Smooth muscle cell (in vitro differentiated cells): ENCODE data around the gene MAPKAP1. TPM values are rescaled to one million over a fixed set of nuclear protein-coding genes. Genes with fewer than 3 reads are reported as not detected.

Experiments
- DNase-seq: peaks from one replicate; lab custom pipeline; 2025; ENCODE audit not compliant: unreplicated experiment; lab: John Stamatoyannopoulos, UW
- H2AFZ ChIP-seq: fragments of 200-600 bp; sonication (generic); 2 replicates; pipeline ENCODE4 v1.6.0; 2016; ENCODE audit warnings: antibody characterized with exemption, low read depth, mild to moderate bottlenecking
- H3F3A ChIP-seq: fragments of 200-600 bp; sonication (generic); 2 replicates; pipeline ENCODE4 v1.6.0; 2017; ENCODE audit warnings: antibody characterized with exemption, low read depth
- H3K27ac ChIP-seq: fragments of 200-600 bp; sonication (generic); 2 replicates; pipeline ENCODE4 v1.5.1; 2016; ENCODE audit warnings: low read depth, mild to moderate bottlenecking
- H3K27me3 ChIP-seq: fragments of 200-600 bp; sonication (generic); 2 replicates; pipeline ENCODE4 v1.6.1; 2016; ENCODE audit warnings: low read depth, mild to moderate bottlenecking
- H3K36me3 ChIP-seq: fragments of 200-600 bp; sonication (generic); 2 replicates; pipeline ENCODE4 v1.5.1; 2016; ENCODE audit warnings: low read depth
- H3K4me1 ChIP-seq: fragments of 200-600 bp; sonication (generic); 2 replicates; pipeline ENCODE4 v1.5.1; 2016; ENCODE audit warnings: low read depth
- H3K4me2 ChIP-seq: fragments of 200-600 bp; sonication (generic); 2 replicates; pipeline ENCODE4 v1.6.0; 2016; ENCODE audit warnings: mild to moderate bottlenecking
- H3K4me3 ChIP-seq: fragments of 200-600 bp; sonication (generic); 2 replicates; pipeline ENCODE4 v1.5.1; 2016; ENCODE audit warnings: mild to moderate bottlenecking
- H3K79me2 ChIP-seq: fragments of 200-600 bp; sonication (generic); 2 replicates; pipeline ENCODE4 v1.6.0; 2016; ENCODE audit warnings: low read depth, mild to moderate bottlenecking
- H3K9ac ChIP-seq: fragments of 200-600 bp; sonication (generic); 2 replicates; pipeline ENCODE4 v1.6.0; 2016; ENCODE audit warnings: low read depth
- H3K9me3 ChIP-seq: fragments of 200-600 bp; sonication (generic); replicated peaks from 2 replicates; pipeline ENCODE4 v1.5.1; 2016; ENCODE audit warnings: low read depth
- H4K20me1 ChIP-seq: fragments of 200-600 bp; sonication (generic); 2 replicates; pipeline ENCODE4 v1.6.0; 2016; ENCODE audit warnings: low read depth
- CTCF ChIP-seq: fragments of 200-600 bp; sonication (generic); IDR thresholded peaks from 2 replicates; pipeline ENCODE4 v1.5.1; 2017; ENCODE audit warnings: borderline replicate concordance, mild to moderate bottlenecking, antibody characterized with exemption; ENCODE audit not compliant: insufficient read depth, poor library complexity, severe bottlenecking
- WGBS: methylation state at CpG from one replicate; pipeline ENCODE4 v1.1.7; 2016; ENCODE audit warnings: low lambda C conversion rate; 5-methylcytosine and 5-hydroxymethylcytosine counted together
- polyA plus RNA-seq: library from polyadenylated mRNA; unstranded; fragments of >200 nt; fragmentation: Nextera tagmentation; extraction: Ambion mirVana; gene quantifications from 2 replicates; pipeline ENCODE4 v1.2.1, GENCODE V29; 2016
- total RNA-seq: library from RNA; depleted of rRNA; stranded (reverse); fragments of >200 nt; gene quantifications from 2 replicates; pipeline ENCODE4 v1.2.3, GENCODE V29; 2014

Gene MAPKAP1
- total and polyA plus RNA-seq, 2 experiments from 2014 or later: 50.1 to 74.5 TPM

- 94% methylated on average over 14 of the region's 14 CpGs for WGBS
- no peak overlapping the region for H2AFZ ChIP-seq
- DNase-seq: no peak
These were observed 281.0 kb downstream of the MAPKAP1 start for GRCh38 chr9:125425901-125426515.

GRCh38 chr9:125425170-125425897, 281.7 kb downstream of the MAPKAP1 start:
- no peak overlapping the region for H3K27ac ChIP-seq
- no peak overlapping the region for H3K4me2 ChIP-seq
- H3K79me2 ChIP-seq: no peaks in the 10 kb centered on the region
- H3K36me3 ChIP-seq: no peaks in the 10 kb centered on the region
- no peak for DNase-seq
- no peaks in the 10 kb centered on the region for H4K20me1 ChIP-seq
- WGBS: 90% methylated on average over 19 of the region's 19 CpGs
- H3K4me1 ChIP-seq: no peaks in the 10 kb centered on the region
- H3K4me3 ChIP-seq: no peak overlapping the region
- no peaks in the 10 kb centered on the region for H3K27me3 ChIP-seq
- TF ChIP-seq CTCF: no peak
- no peak overlapping the region for H2AFZ ChIP-seq
- H3K9ac ChIP-seq: no peak overlapping the region
- no peaks in the 10 kb centered on the region for H3F3A ChIP-seq
- no peaks in the 10 kb centered on the region for H3K9me3 ChIP-seq

More at GRCh38 chr9:125425901-125426515, 281.0 kb downstream of the MAPKAP1 start:
- H3K4me1 ChIP-seq: no peaks in the 10 kb centered on the region
- H4K20me1 ChIP-seq: no peaks in the 10 kb centered on the region
- no peaks in the 10 kb centered on the region for H3K79me2 ChIP-seq
- no peaks in the 10 kb centered on the region for H3K27me3 ChIP-seq
- no peaks in the 10 kb centered on the region for H3F3A ChIP-seq
- H3K4me3 ChIP-seq: no peak overlapping the region
- H3K36me3 ChIP-seq: no peaks in the 10 kb centered on the region
- no peak for TF ChIP-seq CTCF
- no peak overlapping the region for H3K4me2 ChIP-seq
- no peaks in the 10 kb centered on the region for H3K9me3 ChIP-seq
- no peak overlapping the region for H3K27ac ChIP-seq
- H3K9ac ChIP-seq: no peak overlapping the region

- Histone ChIP-seq H2AFZ (no peak overlapping the region), H3K9me3 (no peaks in the 10 kb centered on the region), H3K4me3 (no peak overlapping the region), H3K4me2 (no peak overlapping the region), H3F3A (no peaks in the 10 kb centered on the region), H3K79me2 (no peaks in the 10 kb centered on the region), H3K27ac (no peak overlapping the region), H3K9ac (no peak overlapping the region), H3K36me3 (no peaks in the 10 kb centered on the region), H4K20me1 (no peaks in the 10 kb centered on the region), H3K27me3 (no peaks in the 10 kb centered on the region), H3K4me1 (no peaks in the 10 kb centered on the region)
- TF ChIP-seq CTCF: no peak
- no peak for DNase-seq
- 90% methylated on average over 8 of the region's 8 CpGs for WGBS
These were observed 283.0 kb downstream of the MAPKAP1 start for GRCh38 chr9:125423964-125424363.

GRCh38 chr9:125422853-125423252, 284.2 kb downstream of the MAPKAP1 start:
- TF ChIP-seq CTCF: no peak

More at GRCh38 chr9:125422853-125423252, 284.2 kb downstream of the MAPKAP1 start:
- no peaks in the 10 kb centered on the region for H3K27me3 ChIP-seq
- H3K36me3 ChIP-seq: no peaks in the 10 kb centered on the region
- no peak overlapping the region for H3K4me2 ChIP-seq
- H2AFZ ChIP-seq: no peak overlapping the region
- no peaks in the 10 kb centered on the region for H3F3A ChIP-seq
- H3K79me2 ChIP-seq: no peaks in the 10 kb centered on the region
- WGBS: 96% methylated on average over 10 of the region's 10 CpGs
- H3K4me3 ChIP-seq: no peak overlapping the region
- no peaks in the 10 kb centered on the region for H3K4me1 ChIP-seq
- H3K27ac ChIP-seq: no peak overlapping the region
- DNase-seq: no peak
- H3K9ac ChIP-seq: no peak overlapping the region
- H3K9me3 ChIP-seq: no peaks in the 10 kb centered on the region
- no peaks in the 10 kb centered on the region for H4K20me1 ChIP-seq
